Epithelial cell of esophagus (primary cell): ENCODE data around the gene CSMD2.

Source experiments
- DNase-seq: peaks from one replicate; pipeline ENCODE4 v3.0.0; 2010; ENCODE audit warnings: low read depth
- H3K4me3 ChIP-seq: 2 replicates; pipeline ENCODE4 v1.5.1; 2011; ENCODE audit warnings: mild to moderate bottlenecking, low read length, control low read depth
- TF ChIP-seq, protein P1 (sequence below): IDR thresholded peaks from 2 replicates; pipeline ENCODE4 v1.5.1; 2011; ENCODE audit warnings: low read depth, mild to moderate bottlenecking, low read length, control low read depth, inconsistent platforms; ENCODE audit not compliant: insufficient read depth; ENCODE audit errors: missing control alignments

The CSMD2 gene

DNA sequence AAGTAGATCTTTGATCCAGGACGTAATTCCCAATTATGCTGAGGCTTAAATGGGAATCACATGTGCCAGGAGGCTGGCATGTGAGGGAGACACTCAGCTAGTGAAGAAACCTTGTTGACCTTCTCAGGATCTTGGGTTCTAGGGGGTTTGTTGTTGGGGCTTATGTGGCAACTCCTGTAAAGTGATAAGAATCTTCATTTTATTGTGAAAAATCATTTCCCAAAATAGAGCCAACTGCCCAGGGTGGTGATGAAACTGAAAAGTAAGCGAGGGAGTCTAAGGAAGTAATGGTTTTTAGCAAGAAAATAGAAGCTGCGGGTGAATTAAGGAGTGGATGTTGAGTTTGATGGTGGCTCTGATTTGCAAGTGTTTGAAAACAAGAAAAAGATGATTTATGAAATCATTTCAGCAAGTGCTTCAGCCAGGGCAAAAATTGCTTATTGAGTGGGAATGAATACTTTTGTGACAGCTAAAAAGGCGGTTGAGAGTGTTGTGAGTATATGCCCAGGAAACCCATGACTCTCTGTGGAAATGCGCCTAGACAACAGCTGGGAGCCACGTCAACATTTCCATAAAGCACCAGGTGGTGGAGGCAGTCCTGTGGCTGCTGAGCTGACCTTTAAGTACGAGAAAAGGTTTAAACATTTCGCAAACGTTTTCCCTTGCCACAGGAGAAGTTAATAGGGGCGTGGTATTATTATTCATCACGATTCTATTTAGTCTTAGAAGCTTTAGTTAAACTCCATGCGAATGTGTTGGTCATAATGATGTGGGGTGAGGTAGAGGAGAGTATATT, 198.5 kb downstream of the CSMD2 start:
- no peak for DNase-seq
- H3K4me3 ChIP-seq: no peak overlapping the region
- TF ChIP-seq, protein P1, sequence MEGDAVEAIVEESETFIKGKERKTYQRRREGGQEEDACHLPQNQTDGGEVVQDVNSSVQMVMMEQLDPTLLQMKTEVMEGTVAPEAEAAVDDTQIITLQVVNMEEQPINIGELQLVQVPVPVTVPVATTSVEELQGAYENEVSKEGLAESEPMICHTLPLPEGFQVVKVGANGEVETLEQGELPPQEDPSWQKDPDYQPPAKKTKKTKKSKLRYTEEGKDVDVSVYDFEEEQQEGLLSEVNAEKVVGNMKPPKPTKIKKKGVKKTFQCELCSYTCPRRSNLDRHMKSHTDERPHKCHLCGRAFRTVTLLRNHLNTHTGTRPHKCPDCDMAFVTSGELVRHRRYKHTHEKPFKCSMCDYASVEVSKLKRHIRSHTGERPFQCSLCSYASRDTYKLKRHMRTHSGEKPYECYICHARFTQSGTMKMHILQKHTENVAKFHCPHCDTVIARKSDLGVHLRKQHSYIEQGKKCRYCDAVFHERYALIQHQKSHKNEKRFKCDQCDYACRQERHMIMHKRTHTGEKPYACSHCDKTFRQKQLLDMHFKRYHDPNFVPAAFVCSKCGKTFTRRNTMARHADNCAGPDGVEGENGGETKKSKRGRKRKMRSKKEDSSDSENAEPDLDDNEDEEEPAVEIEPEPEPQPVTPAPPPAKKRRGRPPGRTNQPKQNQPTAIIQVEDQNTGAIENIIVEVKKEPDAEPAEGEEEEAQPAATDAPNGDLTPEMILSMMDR: no peak

DNA sequence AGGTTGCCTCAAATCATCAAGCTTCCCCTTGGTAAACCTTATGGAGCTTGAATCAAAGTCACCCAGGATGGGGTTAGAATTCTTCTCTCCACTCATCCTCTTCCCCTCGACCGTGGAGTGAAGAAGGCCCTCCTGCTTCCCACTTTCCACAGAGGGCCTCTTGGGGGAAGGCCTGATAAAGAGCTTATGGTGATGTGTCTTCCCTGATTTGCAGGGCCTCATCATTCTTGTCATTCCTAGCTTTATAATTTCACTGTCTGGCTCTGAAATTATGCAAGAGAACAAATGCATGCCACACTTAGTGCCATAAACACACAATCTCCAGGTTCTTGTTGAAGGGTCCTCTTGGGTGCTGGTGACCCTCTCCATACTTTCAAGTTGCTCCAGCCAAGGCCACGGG, 199.9 kb downstream of the CSMD2 start:
- DNase-seq: no peak
- no peak overlapping the region for H3K4me3 ChIP-seq
- TF ChIP-seq, protein P1: no peak

DNA sequence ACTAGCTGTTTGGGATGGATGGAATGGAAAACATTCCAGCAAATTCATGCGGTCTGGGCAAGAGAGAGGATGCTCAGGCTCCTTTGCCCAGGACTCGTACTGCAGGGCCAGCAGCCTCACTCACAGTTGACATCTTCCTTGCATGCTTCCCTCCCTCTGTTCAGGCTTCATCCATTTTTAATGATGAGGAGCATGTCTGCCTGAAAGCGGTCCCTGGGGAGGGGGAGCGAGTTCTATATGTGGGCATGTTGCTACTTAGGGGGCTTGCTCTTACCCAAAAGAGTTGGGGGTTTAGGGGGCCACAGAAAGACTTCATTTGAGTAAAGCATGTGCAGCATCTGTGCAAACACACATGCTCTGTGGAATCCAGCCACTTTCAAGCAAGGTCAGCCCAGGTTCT, 203.0 kb downstream of the CSMD2 start:
- TF ChIP-seq, protein P1: no peak
- H3K4me3 ChIP-seq: no peak overlapping the region
- DNase-seq: no peak

DNA sequence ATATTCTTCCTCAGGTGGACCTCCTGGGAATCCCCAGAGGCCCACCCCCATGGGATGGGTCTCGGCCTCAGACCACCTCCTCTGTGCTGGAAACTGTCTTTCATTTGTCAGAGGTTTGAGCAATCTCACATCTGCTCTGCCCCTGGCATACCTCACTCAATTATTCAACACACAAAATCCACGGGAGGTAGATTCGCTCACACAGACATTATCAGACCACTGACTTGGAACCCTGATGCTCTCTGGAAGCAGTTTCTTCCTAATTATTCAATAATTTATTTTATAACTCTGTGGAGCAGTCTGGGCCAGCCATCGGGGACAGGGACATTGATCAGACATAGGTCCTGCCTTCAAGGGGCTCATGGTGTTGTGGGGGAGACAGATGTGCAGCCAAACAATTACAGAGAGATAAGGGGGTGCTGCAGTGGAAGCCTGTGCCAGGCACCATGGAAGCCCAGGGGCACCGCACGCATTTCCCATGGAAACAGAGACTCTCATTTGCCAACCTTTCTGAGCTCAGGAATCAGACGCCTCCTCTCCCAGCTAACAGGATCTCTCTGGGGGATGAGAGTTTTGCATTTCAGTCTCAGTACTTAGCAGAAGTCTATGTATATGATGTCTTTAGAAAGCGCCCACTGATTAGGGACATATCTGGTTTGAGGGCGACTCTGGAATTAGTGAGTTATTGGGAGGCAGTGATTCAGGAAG, 204.7 kb downstream of the CSMD2 start:
- H3K4me3 ChIP-seq: no peak overlapping the region
- TF ChIP-seq, protein P1: no peak
- no peak for DNase-seq

DNA sequence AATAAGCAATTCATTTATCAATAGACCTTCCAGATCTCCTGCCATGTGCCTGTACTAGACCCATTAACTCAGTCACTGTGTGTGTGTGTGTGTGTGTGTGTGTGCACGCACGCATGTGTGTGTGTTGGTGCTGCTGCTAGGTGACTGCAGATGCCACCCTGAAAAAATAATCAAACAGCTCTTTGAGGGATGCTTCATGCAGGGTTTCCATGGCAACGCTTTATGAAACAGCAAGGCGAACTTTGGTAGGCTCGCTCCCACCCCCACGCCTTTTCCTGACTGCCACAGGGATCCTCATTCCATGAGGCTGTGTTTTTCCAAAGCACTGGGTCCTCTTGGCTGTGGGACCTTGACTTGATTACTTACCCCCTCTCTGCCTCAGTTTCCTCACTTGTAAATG, 207.2 kb downstream of the CSMD2 start:
- TF ChIP-seq, protein P1: no peak
- H3K4me3 ChIP-seq: no peak overlapping the region
- no peak for DNase-seq

DNA sequence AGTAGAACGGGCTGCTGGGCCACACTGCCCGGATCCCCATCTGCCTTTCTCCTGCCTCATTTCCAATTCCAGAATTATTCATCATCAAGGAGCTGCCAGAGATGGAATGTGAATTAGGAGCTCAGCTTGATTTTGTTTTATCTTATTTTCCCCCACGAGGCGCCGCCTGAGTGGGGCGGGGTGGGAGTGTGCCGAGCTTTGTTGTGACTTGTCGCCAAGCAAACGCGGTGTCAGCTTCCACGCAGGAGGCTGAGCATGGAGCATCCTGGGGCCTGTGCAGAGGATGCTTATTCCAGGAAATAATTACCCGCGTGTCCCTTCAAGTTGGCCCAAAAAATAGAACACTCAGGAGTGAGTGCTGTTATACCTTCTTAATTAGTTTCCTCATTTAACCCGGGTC, 209.9 kb downstream of the CSMD2 start:
- TF ChIP-seq, protein P1: no peak
- DNase-seq: no peak
- H3K4me3 ChIP-seq: no peak overlapping the region

DNA sequence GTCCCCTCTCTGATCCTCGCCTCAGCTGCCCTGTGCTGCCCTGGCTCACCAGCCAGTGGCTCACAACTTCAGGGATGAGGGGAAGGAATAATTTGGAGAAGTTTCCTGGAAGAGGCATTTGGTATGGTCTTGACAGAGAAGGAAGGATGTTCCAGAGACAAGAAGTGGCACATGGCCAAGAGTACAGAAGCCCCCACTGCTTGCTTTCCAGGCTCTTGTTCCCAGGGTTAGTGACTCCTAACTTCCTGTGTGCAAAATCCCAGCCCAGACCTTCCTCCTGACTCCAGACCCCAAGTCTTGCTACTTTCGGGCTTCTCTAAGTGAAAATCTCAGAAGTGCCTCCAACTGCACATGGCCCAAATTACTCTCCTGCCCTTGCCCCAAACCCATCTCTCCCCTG, 215.5 kb downstream of the CSMD2 start:
- H3K4me3 ChIP-seq: no peak overlapping the region
- TF ChIP-seq, protein P1: no peak
- no peak for DNase-seq
